Epithelial cell of umbilical artery (primary cell): ENCODE results near the gene TTK. TPM values are rescaled to one million over a fixed set of nuclear protein-coding genes. Genes with fewer than 3 reads are reported as not detected.

Source experiments
- total RNA-seq: library from RNA; depleted of rRNA; stranded (reverse); fragments of >200 nt; gene quantifications from 2 replicates; pipeline ENCODE4 v1.2.3, GENCODE V29; 2014

Gene TTK
- total RNA-seq = 22.4 and 49.8 TPM in 2 replicates

GRCh38 chr6:80004173-80005072, at the start of gene TTK:
Gene TTK, plus strand, starts transcription at chr6:80004649. Its CDS starts 1,195 bp downstream, at chr6:80005844.

Other genes starting within 250 kb of the TTK start
- gene ELOVL4, start 57.1 kb upstream of the TTK start, total RNA-seq = 2.3 and 3.0 TPM in 2 replicates
- 6.8 and 12.3 TPM in 2 replicates for gene BCKDHB, start 102.0 kb downstream of the TTK start, total RNA-seq